Activated naive CD8-positive, alpha-beta T cell treated with anti-CD3 and anti-CD28 coated beads for 36 hours (primary cell): Measurements from ENCODE around the gene ASAH2B. TPM values are rescaled to one million over a fixed set of nuclear protein-coding genes. Genes with fewer than 3 reads are reported as not detected.
"Not testable (repeated sequence)": the region's sequence is repeated elsewhere in the genome, so short reads cannot be mapped to it uniquely, and the experiment has no call there.

Experiments
- DNase-seq: peaks from one replicate; pipeline ENCODE4 v3.0.0; 2021
- H3K27ac Mint-ChIP-seq: one replicate; pipeline ENCODE4 v1.8.0; 2022; ENCODE audit warnings: mild to moderate bottlenecking, moderate library complexity, mixed read lengths
- H3K27me3 Mint-ChIP-seq: one replicate; pipeline ENCODE4 v1.8.0; 2022; ENCODE audit warnings: mild to moderate bottlenecking, mixed read lengths
- H3K36me3 Mint-ChIP-seq: one replicate; pipeline ENCODE4 v1.8.0; 2021; ENCODE audit warnings: mild to moderate bottlenecking, mixed read lengths
- H3K4me1 Mint-ChIP-seq: one replicate; pipeline ENCODE4 v1.8.0; 2021; ENCODE audit warnings: mixed read lengths
- H3K4me3 Mint-ChIP-seq: one replicate; pipeline ENCODE4 v1.8.0; 2022; ENCODE audit warnings: mild to moderate bottlenecking, moderate library complexity, mixed read lengths
- H3K9me3 Mint-ChIP-seq: one replicate; pipeline ENCODE4 v1.8.0; 2022; ENCODE audit warnings: mixed read lengths
- total RNA-seq, 2 experiments: library from RNA; stranded (reverse); gene quantifications; one replicate each; pipeline ENCODE4 v1.2.3, GENCODE V29; 2021

Gene ASAH2B
- total RNA-seq, 2 experiments from 2014 or later, result 7.7 to 8.9 TPM

- not testable (repeated sequence) for H3K27me3 Mint-ChIP-seq, DNase-seq, H3K9me3 Mint-ChIP-seq, H3K36me3 Mint-ChIP-seq, H3K4me1 Mint-ChIP-seq, H3K4me3 Mint-ChIP-seq, H3K27ac Mint-ChIP-seq
Observed at GRCh38 chr10:50780036-50780435, 40.3 kb downstream of the ASAH2B start.

GRCh38 chr10:50782017-50782416 is 42.3 kb downstream of the ASAH2B start:
- H3K4me1 Mint-ChIP-seq, H3K27me3 Mint-ChIP-seq, H3K4me3 Mint-ChIP-seq, H3K27ac Mint-ChIP-seq, H3K9me3 Mint-ChIP-seq, DNase-seq, H3K36me3 Mint-ChIP-seq: not testable (repeated sequence)

GRCh38 chr10:50787962-50788361 is 48.2 kb downstream of the ASAH2B start:
- H3K4me1 Mint-ChIP-seq, H3K9me3 Mint-ChIP-seq, DNase-seq, H3K27ac Mint-ChIP-seq, H3K4me3 Mint-ChIP-seq, H3K27me3 Mint-ChIP-seq, H3K36me3 Mint-ChIP-seq: not testable (repeated sequence)

GRCh38 chr10:50788951-50789945 is 49.5 kb downstream of the ASAH2B start:
- DNase-seq, result no peak
- peaks cover 6% of the 10 kb centered on the region for H3K9me3 Mint-ChIP-seq
- H3K36me3 Mint-ChIP-seq, result peaks cover 8% of the 10 kb centered on the region
- H3K27ac Mint-ChIP-seq, result no peak overlapping the region
- H3K4me3 Mint-ChIP-seq, result no peak overlapping the region
- H3K27me3 Mint-ChIP-seq, result no peaks in the 10 kb centered on the region
- peaks cover 4% of the 10 kb centered on the region for H3K4me1 Mint-ChIP-seq

- no peaks in the 10 kb centered on the region for H3K9me3 Mint-ChIP-seq
- H3K4me1 Mint-ChIP-seq, result no peaks in the 10 kb centered on the region
- peaks cover 5% of the 10 kb centered on the region for H3K27me3 Mint-ChIP-seq
- H3K4me3 Mint-ChIP-seq, result no peak overlapping the region
- no peak overlapping the region for H3K27ac Mint-ChIP-seq
- DNase-seq, result no peak
- no peaks in the 10 kb centered on the region for H3K36me3 Mint-ChIP-seq
Observed at GRCh38 chr10:50794490-50794889, 54.8 kb downstream of the ASAH2B start.

GRCh38 chr10:50796693-50797092 is 57.0 kb downstream of the ASAH2B start:
- DNase-seq, result no peak
- Mint-ChIP-seq H3K4me1 (no peaks in the 10 kb centered on the region), H3K27me3 (peaks cover 5% of the 10 kb centered on the region), H3K4me3 (no peak overlapping the region), H3K36me3 (no peaks in the 10 kb centered on the region), H3K9me3 (no peaks in the 10 kb centered on the region), H3K27ac (no peak overlapping the region)

- no peak overlapping the region for H3K4me3 Mint-ChIP-seq
- no peaks in the 10 kb centered on the region for H3K4me1 Mint-ChIP-seq
- no peak for DNase-seq
- no peaks in the 10 kb centered on the region for H3K9me3 Mint-ChIP-seq
- H3K36me3 Mint-ChIP-seq, result no peaks in the 10 kb centered on the region
- no peak overlapping the region for H3K27ac Mint-ChIP-seq
- peaks cover 5% of the 10 kb centered on the region for H3K27me3 Mint-ChIP-seq
Observed at GRCh38 chr10:50798297-50798696, 58.6 kb downstream of the ASAH2B start.

GRCh38 chr10:50799595-50799994 is 59.9 kb downstream of the ASAH2B start:
- no peak overlapping the region for H3K27ac Mint-ChIP-seq
- no peaks in the 10 kb centered on the region for H3K36me3 Mint-ChIP-seq
- H3K4me1 Mint-ChIP-seq, result no peaks in the 10 kb centered on the region
- H3K4me3 Mint-ChIP-seq, result no peak overlapping the region
- H3K27me3 Mint-ChIP-seq, result peaks cover 5% of the 10 kb centered on the region
- no peak for DNase-seq
- no peaks in the 10 kb centered on the region for H3K9me3 Mint-ChIP-seq

GRCh38 chr10:50805981-50806622 is 66.4 kb downstream of the ASAH2B start:
- H3K27me3 Mint-ChIP-seq, result no peaks in the 10 kb centered on the region
- no peak for DNase-seq
- H3K4me3 Mint-ChIP-seq, result no peak overlapping the region
- no peaks in the 10 kb centered on the region for H3K36me3 Mint-ChIP-seq
- no peak overlapping the region for H3K27ac Mint-ChIP-seq
- no peaks in the 10 kb centered on the region for H3K4me1 Mint-ChIP-seq
- H3K9me3 Mint-ChIP-seq, result no peaks in the 10 kb centered on the region

GRCh38 chr10:50807851-50808776 is 68.4 kb downstream of the ASAH2B start:
- Mint-ChIP-seq H3K4me3 (no peak overlapping the region), H3K27me3 (no peaks in the 10 kb centered on the region), H3K36me3 (no peaks in the 10 kb centered on the region), H3K27ac (no peak overlapping the region), H3K9me3 (no peaks in the 10 kb centered on the region), H3K4me1 (no peaks in the 10 kb centered on the region)
- no peak for DNase-seq

Other genes starting within 250 kb of the ASAH2B start
- 10 to 100 TPM in 1 of 2 experiments, 1 to 10 TPM in 1; 9.8 to 11.3 TPM for gene SGMS1, start 116.0 kb upstream of the ASAH2B start, total RNA-seq
- gene A1CF, start 145.7 kb downstream of the ASAH2B start, total RNA-seq, result not detected